GM12878 (cell line): Measurements from ENCODE around the gene GNAI2. TPM values are rescaled to one million over a fixed set of nuclear protein-coding genes. Genes with fewer than 3 reads are reported as not detected.

Experiments used
- BHLHE40 ChIP-seq, 2 experiments: fragments of 450-650 bp in 1 of 2; IDR thresholded peaks; 2 replicates each; pipeline ENCODE4 v1.6.1; 2011 to 2017; ENCODE audit warnings: low read depth in 2 of 2, borderline replicate concordance in 1 of 2, improper control_type of control experiment in 1 of 2, low read length in 1 of 2, mild to moderate bottlenecking in 1 of 2
- CBFB ChIP-seq: IDR thresholded peaks from 2 replicates; pipeline ENCODE4 v1.6.1; 2016; ENCODE audit warnings: antibody characterized with exemption, low read depth
- CBX3 ChIP-seq: fragments of 200-600 bp; sonication (generic); IDR thresholded peaks from 2 replicates; pipeline ENCODE4 v1.6.1; 2016; ENCODE audit warnings: low read depth, borderline replicate concordance
- FOS ChIP-seq: IDR thresholded peaks from 3 replicates; pipeline ENCODE4 v1.6.1; 2011; ENCODE audit warnings: borderline replicate concordance; ENCODE audit not compliant: insufficient read length; ENCODE audit errors: extremely low read depth
- FOXM1 ChIP-seq: IDR thresholded peaks from 2 replicates; pipeline ENCODE4 v1.6.1; 2012; ENCODE audit warnings: low read depth, mild to moderate bottlenecking, inconsistent platforms, low read length, moderate library complexity
- HDGF ChIP-seq: fragments of 450-650 bp; IDR thresholded peaks from 2 replicates; pipeline ENCODE4 v1.6.1; 2016; ENCODE audit warnings: antibody characterized with exemption
- JUND ChIP-seq: IDR thresholded peaks from 2 replicates; pipeline ENCODE4 v1.6.1; 2012; ENCODE audit warnings: low read depth, mild to moderate bottlenecking, low read length, improper control_type of control experiment, moderate library complexity
- KAT2A ChIP-seq: conservative IDR thresholded peaks from 2 replicates; pipeline ENCODE4 v1.6.1; 2011; ENCODE audit warnings: low read depth, low read length; ENCODE audit not compliant: control insufficient read depth
- NFYB ChIP-seq: IDR thresholded peaks from 2 replicates; pipeline ENCODE4 v1.6.1; 2011; ENCODE audit warnings: low read depth, mild to moderate bottlenecking, low read length, improper control_type of control experiment, moderate library complexity; ENCODE audit not compliant: insufficient read depth
- NR2C2 ChIP-seq: IDR thresholded peaks from 2 replicates; pipeline ENCODE4 v1.6.1; 2011; ENCODE audit warnings: borderline replicate concordance, low read depth; ENCODE audit not compliant: control insufficient read depth, insufficient read length
- PAX5 ChIP-seq: IDR thresholded peaks from 2 replicates; pipeline ENCODE4 v1.6.1; 2011; ENCODE audit warnings: low read depth, low read length, borderline replicate concordance
- PAX8 ChIP-seq: fragments of 450-650 bp; IDR thresholded peaks from 2 replicates; pipeline ENCODE4 v1.6.1; 2017; ENCODE audit warnings: mild to moderate bottlenecking, moderate library complexity
- POU2F2 ChIP-seq: IDR thresholded peaks from 3 replicates; pipeline ENCODE4 v1.6.1; 2011; ENCODE audit warnings: low read depth, mild to moderate bottlenecking, low read length, borderline replicate concordance
- RCOR1 ChIP-seq: conservative IDR thresholded peaks from 2 replicates; pipeline ENCODE4 v1.6.1; 2012; ENCODE audit warnings: low read depth, low read length, improper control_type of control experiment
- TCF3 ChIP-seq: IDR thresholded peaks from 2 replicates; pipeline ENCODE4 v1.6.1; 2012; ENCODE audit warnings: low read depth, mild to moderate bottlenecking, low read length, borderline replicate concordance; ENCODE audit not compliant: insufficient read depth
- WRNIP1 ChIP-seq: IDR thresholded peaks from 2 replicates; pipeline ENCODE4 v1.6.1; 2011; ENCODE audit warnings: low read depth, low read length, improper control_type of control experiment, borderline replicate concordance
- polyA plus RNA-seq, 11 experiments: library from polyadenylated mRNA; depleted of rRNA in 4 of 11; unstranded in 6 of 11; stranded (reverse) in 5 of 11; fragments of >200 nt; fragmentation: Nextera tagmentation in 4 of 11; fragmentation: Illumina TruSeq in 1 of 11; extraction: Ambion mirVana in 4 of 11; extraction: Trizol in 1 of 11; gene quantifications; 1 replicate in 1 of 11; 2 replicates in 10 of 11; pipeline versions ENCODE4 v1.2.1 to v1.2.3, GENCODE V29; 2011 to 2016; ENCODE audit warnings: inconsistent platforms in 2 of 11, missing spikeins in 2 of 11, low read depth in 1 of 11
- total RNA-seq, 4 experiments: library from RNA; depleted of rRNA in 3 of 4; stranded (reverse); fragments of >200 nt in 3 of 4; fragmentation: Illumina TruSeq in 1 of 4; extraction: Trizol in 1 of 4; gene quantifications; 2 replicates each; pipeline versions ENCODE4 v1.2.1 to v1.2.3, GENCODE V29; 2013 to 2021
- TF ChIP-seq, protein P1 (sequence below): fragments of 450-650 bp; conservative IDR thresholded peaks from 2 replicates; pipeline ENCODE4 v1.6.1; 2017; ENCODE audit warnings: mild to moderate bottlenecking, moderate library complexity
- TF ChIP-seq, protein P2 (sequence below): fragments of 450-650 bp; IDR thresholded peaks from 2 replicates; pipeline ENCODE4 v1.6.1; 2017; ENCODE audit warnings: mild to moderate bottlenecking, moderate library complexity
- TF ChIP-seq, protein P3 (sequence below): IDR thresholded peaks from 2 replicates; pipeline ENCODE4 v1.6.1; 2011; ENCODE audit warnings: low read depth, mild to moderate bottlenecking, low read length, moderate library complexity, borderline replicate concordance; ENCODE audit errors: extremely low read depth
- TF ChIP-seq, protein P4 (sequence below): fragments of 450-650 bp; IDR thresholded peaks from 2 replicates; pipeline ENCODE4 v1.6.1; 2018; ENCODE audit warnings: borderline replicate concordance, mild to moderate bottlenecking; ENCODE audit not compliant: partially characterized antibody

Gene GNAI2
- total and polyA plus RNA-seq, 10 of the 15 experiments (the other 5 are each of a cell fraction or from before 2014, with no cell fraction given), result 5.0 to 346 (median 237) TPM

DNA sequence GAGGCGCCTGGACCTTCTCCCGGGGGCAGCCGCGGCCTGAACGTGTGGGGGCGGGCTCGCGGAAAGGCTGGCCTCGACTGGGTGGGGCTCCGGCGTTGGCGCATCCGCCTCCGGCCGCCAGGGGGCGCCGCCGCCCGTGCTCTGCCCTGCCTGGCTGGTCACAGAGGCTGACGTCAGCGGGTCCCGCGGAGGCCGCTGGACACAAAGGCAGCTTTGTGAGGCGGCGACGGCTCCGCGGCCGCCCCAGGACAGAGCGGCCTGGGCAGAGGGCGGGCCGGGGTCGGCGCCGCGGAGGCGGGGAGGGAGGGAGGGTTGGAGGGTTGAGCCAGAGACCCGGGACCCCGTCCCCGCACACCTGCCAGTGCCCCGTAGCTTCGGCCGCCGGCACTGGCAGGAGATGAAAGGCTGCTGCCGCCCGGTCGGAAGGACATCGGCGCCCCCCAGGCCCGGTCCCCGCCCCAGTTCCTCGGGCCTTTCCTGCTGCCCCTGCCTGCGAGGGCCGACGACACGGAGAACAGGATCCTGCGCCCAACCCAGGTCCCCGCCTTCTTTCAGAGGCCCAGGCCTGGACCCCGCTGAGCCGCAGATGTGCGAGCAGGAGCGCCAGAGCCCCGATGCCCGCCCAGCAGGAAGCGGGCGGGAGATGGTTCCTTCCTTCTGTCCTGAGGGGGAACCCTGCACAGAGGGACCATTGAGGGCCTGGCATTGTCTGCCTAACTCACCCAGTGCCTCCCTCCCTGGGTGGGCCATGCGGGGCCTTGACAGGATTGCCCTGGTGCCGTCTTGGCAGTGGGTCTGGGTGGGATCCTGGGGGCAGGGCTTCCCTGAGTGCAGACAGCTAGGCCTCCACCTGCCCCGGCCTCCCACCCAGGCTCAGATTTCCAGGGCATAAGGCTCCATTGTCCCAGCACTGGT, 24.3 kb downstream of the GNAI2 start (continued):
- TF ChIP-seq, protein P1, sequence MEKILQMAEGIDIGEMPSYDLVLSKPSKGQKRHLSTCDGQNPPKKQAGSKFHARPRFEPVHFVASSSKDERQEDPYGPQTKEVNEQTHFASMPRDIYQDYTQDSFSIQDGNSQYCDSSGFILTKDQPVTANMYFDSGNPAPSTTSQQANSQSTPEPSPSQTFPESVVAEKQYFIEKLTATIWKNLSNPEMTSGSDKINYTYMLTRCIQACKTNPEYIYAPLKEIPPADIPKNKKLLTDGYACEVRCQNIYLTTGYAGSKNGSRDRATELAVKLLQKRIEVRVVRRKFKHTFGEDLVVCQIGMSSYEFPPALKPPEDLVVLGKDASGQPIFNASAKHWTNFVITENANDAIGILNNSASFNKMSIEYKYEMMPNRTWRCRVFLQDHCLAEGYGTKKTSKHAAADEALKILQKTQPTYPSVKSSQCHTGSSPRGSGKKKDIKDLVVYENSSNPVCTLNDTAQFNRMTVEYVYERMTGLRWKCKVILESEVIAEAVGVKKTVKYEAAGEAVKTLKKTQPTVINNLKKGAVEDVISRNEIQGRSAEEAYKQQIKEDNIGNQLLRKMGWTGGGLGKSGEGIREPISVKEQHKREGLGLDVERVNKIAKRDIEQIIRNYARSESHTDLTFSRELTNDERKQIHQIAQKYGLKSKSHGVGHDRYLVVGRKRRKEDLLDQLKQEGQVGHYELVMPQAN, result no peak; the same call in 1 of the 2 replicates
- TF ChIP-seq FOS (no peak), NFYB (no peak), CBX3 (no peak), NR2C2 (no peak), JUND (peak; percentile 65), BHLHE40 (IDR thresholded peaks at IDR 0.05; ENCODE audit: borderline replicate concordance in 1 of 2, low read depth in 2 of 2, low read length in 1 of 2) (peak; percentile 89 to 96), POU2F2 (no peak), KAT2A (no peak), TCF3 (no peak), PAX8 (no peak), FOXM1 (no peak), RCOR1 (no peak), WRNIP1 (no peak), CBFB (peak; percentile 11; the same call in 1 of the 2 replicates), PAX5 (peak; percentile 95), HDGF (no peak)
- TF ChIP-seq, protein P2, sequence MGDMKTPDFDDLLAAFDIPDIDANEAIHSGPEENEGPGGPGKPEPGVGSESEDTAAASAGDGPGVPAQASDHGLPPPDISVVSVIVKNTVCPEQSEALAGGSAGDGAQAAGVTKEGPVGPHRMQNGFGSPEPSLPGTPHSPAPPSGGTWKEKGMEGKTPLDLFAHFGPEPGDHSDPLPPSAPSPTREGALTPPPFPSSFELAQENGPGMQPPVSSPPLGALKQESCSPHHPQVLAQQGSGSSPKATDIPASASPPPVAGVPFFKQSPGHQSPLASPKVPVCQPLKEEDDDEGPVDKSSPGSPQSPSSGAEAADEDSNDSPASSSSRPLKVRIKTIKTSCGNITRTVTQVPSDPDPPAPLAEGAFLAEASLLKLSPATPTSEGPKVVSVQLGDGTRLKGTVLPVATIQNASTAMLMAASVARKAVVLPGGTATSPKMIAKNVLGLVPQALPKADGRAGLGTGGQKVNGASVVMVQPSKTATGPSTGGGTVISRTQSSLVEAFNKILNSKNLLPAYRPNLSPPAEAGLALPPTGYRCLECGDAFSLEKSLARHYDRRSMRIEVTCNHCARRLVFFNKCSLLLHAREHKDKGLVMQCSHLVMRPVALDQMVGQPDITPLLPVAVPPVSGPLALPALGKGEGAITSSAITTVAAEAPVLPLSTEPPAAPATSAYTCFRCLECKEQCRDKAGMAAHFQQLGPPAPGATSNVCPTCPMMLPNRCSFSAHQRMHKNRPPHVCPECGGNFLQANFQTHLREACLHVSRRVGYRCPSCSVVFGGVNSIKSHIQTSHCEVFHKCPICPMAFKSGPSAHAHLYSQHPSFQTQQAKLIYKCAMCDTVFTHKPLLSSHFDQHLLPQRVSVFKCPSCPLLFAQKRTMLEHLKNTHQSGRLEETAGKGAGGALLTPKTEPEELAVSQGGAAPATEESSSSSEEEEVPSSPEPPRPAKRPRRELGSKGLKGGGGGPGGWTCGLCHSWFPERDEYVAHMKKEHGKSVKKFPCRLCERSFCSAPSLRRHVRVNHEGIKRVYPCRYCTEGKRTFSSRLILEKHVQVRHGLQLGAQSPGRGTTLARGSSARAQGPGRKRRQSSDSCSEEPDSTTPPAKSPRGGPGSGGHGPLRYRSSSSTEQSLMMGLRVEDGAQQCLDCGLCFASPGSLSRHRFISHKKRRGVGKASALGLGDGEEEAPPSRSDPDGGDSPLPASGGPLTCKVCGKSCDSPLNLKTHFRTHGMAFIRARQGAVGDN, result peak; percentile 82
- TF ChIP-seq, protein P3, sequence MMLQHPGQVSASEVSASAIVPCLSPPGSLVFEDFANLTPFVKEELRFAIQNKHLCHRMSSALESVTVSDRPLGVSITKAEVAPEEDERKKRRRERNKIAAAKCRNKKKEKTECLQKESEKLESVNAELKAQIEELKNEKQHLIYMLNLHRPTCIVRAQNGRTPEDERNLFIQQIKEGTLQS, result no peak
- TF ChIP-seq, protein P4, sequence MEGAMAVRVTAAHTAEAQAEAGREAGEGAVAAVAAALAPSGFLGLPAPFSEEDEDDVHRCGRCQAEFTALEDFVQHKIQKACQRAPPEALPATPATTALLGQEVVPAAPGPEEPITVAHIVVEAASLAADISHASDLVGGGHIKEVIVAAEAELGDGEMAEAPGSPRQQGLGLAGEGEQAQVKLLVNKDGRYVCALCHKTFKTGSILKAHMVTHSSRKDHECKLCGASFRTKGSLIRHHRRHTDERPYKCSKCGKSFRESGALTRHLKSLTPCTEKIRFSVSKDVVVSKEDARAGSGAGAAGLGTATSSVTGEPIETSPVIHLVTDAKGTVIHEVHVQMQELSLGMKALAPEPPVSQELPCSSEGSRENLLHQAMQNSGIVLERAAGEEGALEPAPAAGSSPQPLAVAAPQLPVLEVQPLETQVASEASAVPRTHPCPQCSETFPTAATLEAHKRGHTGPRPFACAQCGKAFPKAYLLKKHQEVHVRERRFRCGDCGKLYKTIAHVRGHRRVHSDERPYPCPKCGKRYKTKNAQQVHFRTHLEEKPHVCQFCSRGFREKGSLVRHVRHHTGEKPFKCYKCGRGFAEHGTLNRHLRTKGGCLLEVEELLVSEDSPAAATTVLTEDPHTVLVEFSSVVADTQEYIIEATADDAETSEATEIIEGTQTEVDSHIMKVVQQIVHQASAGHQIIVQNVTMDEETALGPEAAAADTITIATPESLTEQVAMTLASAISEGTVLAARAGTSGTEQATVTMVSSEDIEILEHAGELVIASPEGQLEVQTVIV, result no peak
